Measurements from ENCODE around the gene CERT1. TPM values are rescaled to one million over a fixed set of nuclear protein-coding genes. Genes with fewer than 3 reads are reported as not detected.

Gene CERT1
- total RNA-seq, 1 experiment from 2014 or later = 50.2 TPM

DNA sequence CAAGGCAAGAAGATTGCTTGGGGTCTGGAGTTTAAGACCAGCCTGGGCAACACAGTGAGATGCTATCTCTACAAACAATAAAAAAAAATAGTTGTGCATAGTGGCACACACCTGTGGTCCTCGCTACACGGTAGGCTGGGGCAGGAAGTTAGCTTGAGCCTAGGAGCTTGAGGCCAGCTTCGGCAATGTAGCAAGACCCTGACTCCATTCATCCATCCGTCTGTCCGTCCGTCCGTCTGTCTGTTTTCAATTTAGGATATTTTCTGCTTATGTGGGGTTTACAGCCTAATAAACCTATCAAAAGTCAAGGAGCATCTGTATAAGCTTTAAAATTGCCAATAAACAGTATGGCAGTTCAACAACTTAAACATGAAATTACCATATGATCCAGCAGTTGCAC lies 154.7 kb downstream of the CERT1 start:
- H3K27me3 Mint-ChIP-seq (ENCODE audit: low read depth) = no peaks in the 10 kb centered on the region
- no peak overlapping the region for H2BK12ac ChIP-seq (ENCODE audit: insufficient read length, low read depth, low read length)
- no peak overlapping the region for H2AK5ac ChIP-seq (ENCODE audit: insufficient read length, low read length)
- no peak overlapping the region for H3K4me3 Mint-ChIP-seq
- H3K79me1 ChIP-seq (ENCODE audit: insufficient read depth, low read depth, low read length, poor library complexity, severe bottlenecking) = no peaks in the 10 kb centered on the region
- H3K4me1 ChIP-seq (ENCODE audit: insufficient read depth, low read length) = no peaks in the 10 kb centered on the region
- H3K14ac ChIP-seq (ENCODE audit: insufficient read depth, low read length) = no peak overlapping the region
- no peak overlapping the region for H2BK20ac ChIP-seq (ENCODE audit: low read depth, low read length, poor library complexity, severe bottlenecking)
- H2AFZ ChIP-seq (ENCODE audit: low read length) = no peak overlapping the region
- H2BK15ac ChIP-seq (ENCODE audit: low read depth, low read length) = no peak overlapping the region
- DNase-seq = no peak
- no peaks in the 10 kb centered on the region for H3K9me3 ChIP-seq (ENCODE audit: control insufficient read depth, low read depth, low read length)
- no peak overlapping the region for H3K18ac ChIP-seq (ENCODE audit: insufficient read length, low read depth, low read length)
- no peak overlapping the region for H3K4ac ChIP-seq (ENCODE audit: low read depth, low read length)
- WGBS (ENCODE audit: extremely low coverage, insufficient read length, low lambda C conversion rate) = no CpG with 5 or more reads among the region's 7 CpGs
- no peak overlapping the region for H4K5ac ChIP-seq (ENCODE audit: insufficient read length, low read depth, low read length)
- no peaks in the 10 kb centered on the region for H4K20me1 ChIP-seq (ENCODE audit: control insufficient read depth, insufficient read depth, insufficient read length)
- peaks cover 0 to 2% of the 10 kb centered on the region in 2 experiments; a peak in 1 of 4 replicates for H3K4me1 Mint-ChIP-seq
- no peaks in the 10 kb centered on the region for H3K23me2 ChIP-seq (ENCODE audit: insufficient read length, low read depth, low read length, poor library complexity, severe bottlenecking)
- H2BK5ac ChIP-seq (ENCODE audit: insufficient read length, low read length) = no peak overlapping the region
- no peak overlapping the region for H4K91ac ChIP-seq (ENCODE audit: insufficient read length, low read depth, low read length)
- H3K27ac ChIP-seq (ENCODE audit: insufficient read length, low read depth, low read length) = no peak overlapping the region
- H3K9me3 Mint-ChIP-seq = no peaks in the 10 kb centered on the region
- peaks cover 53 to 86% (median 84%) of the 10 kb centered on the region in 3 experiments; a peak in 6 of 7 replicates for H3K36me3 Mint-ChIP-seq (ENCODE audit: insufficient read depth in 1 of 3, low read depth in 3 of 3)
- H4K8ac ChIP-seq (replicated peaks; ENCODE audit: insufficient read length, low read depth, low read length) = no peak overlapping the region
- no peak for TF ChIP-seq CTCF (conservative IDR thresholded peaks at IDR 0.05)
- H3K79me2 ChIP-seq (ENCODE audit: insufficient read depth, low read length) = no peaks in the 10 kb centered on the region
- no peak overlapping the region for H3K56ac ChIP-seq (ENCODE audit: insufficient read length, low read depth, low read length)
- no peak overlapping the region for H3K27ac Mint-ChIP-seq
- no peak overlapping the region for H3K9ac ChIP-seq (ENCODE audit: extremely low read depth, insufficient read length, low read length)
- H3K23ac ChIP-seq (ENCODE audit: insufficient read length, low read depth, low read length) = no peak overlapping the region
- H3K4me2 ChIP-seq (ENCODE audit: insufficient read depth, insufficient read length, low read length) = no peak overlapping the region
- H2BK120ac ChIP-seq (ENCODE audit: low read depth, low read length, poor library complexity, severe bottlenecking) = no peak overlapping the region
- no peaks in the 10 kb centered on the region for H3K27me3 ChIP-seq (ENCODE audit: insufficient read depth, low read length)
- no peak overlapping the region for H3T11ph ChIP-seq (ENCODE audit: low read length)

Measured in H9 (cell line).